Loucy (cell line): Measurements from ENCODE around the gene KIAA0319L.
A peak's percentile ranks its signal among the peaks of the same experiment; 100 is the strongest.

ENCODE experiments used
- H2AFZ ChIP-seq: fragments of 200-600 bp; sonication (generic); 2 replicates; pipeline ENCODE4 v1.6.0; 2016; ENCODE audit warnings: antibody characterized with exemption, mild to moderate bottlenecking, low read length, moderate library complexity
- H3F3A ChIP-seq: fragments of 200-600 bp; 2 replicates; pipeline ENCODE4 v1.6.0; 2016; ENCODE audit warnings: antibody characterized with exemption, low read depth, mild to moderate bottlenecking
- H3K27me3 ChIP-seq: fragments of 200-600 bp; sonication (generic); 2 replicates; pipeline ENCODE4 v1.6.1; 2014; ENCODE audit warnings: low read length, mild to moderate bottlenecking; ENCODE audit not compliant: insufficient read depth, poor library complexity, severe bottlenecking
- H3K36me3 ChIP-seq: fragments of 200-600 bp; sonication (generic); 2 replicates; pipeline ENCODE4 v1.6.1; 2016; ENCODE audit warnings: low read length; ENCODE audit not compliant: insufficient read depth
- H3K4me1 ChIP-seq: fragments of 200-600 bp; sonication (generic); 2 replicates; pipeline ENCODE4 v1.5.1; 2014; ENCODE audit warnings: low read length, mild to moderate bottlenecking; ENCODE audit not compliant: insufficient read depth, poor library complexity, severe bottlenecking
- H3K4me2 ChIP-seq: fragments of 200-600 bp; sonication (generic); 2 replicates; pipeline ENCODE4 v1.6.0; 2014; ENCODE audit warnings: antibody characterized with exemption, low read length, low read depth, mild to moderate bottlenecking; ENCODE audit not compliant: poor library complexity, severe bottlenecking
- H3K4me3 ChIP-seq: fragments of 200-600 bp; sonication (generic); 2 replicates; pipeline ENCODE4 v1.5.1; 2014; ENCODE audit warnings: low read length, mild to moderate bottlenecking, mixed read lengths; ENCODE audit not compliant: poor library complexity, severe bottlenecking
- H3K79me2 ChIP-seq: fragments of 200-600 bp; sonication (generic); 2 replicates; pipeline ENCODE4 v1.6.1; 2014; ENCODE audit warnings: low read length; ENCODE audit not compliant: insufficient read depth
- H3K9ac ChIP-seq: fragments of 200-600 bp; sonication (generic); 2 replicates; pipeline ENCODE4 v1.6.0; 2014; ENCODE audit warnings: mild to moderate bottlenecking, low read depth, low read length, moderate library complexity; ENCODE audit not compliant: poor library complexity, severe bottlenecking
- H3K9me2 ChIP-seq: fragments of 200-600 bp; sonication (generic); replicated peaks from 2 replicates; pipeline ENCODE4 v1.6.1; 2016; ENCODE audit warnings: low read depth, low read length, mixed read lengths
- H3K9me3 ChIP-seq: fragments of 200-600 bp; sonication (generic); 2 replicates; pipeline ENCODE4 v1.6.1; 2014; ENCODE audit warnings: mild to moderate bottlenecking, antibody characterized with exemption, low read length, low read depth; ENCODE audit not compliant: insufficient read depth
- H4K20me1 ChIP-seq: fragments of 200-600 bp; sonication (generic); 2 replicates; pipeline ENCODE4 v1.6.0; 2014; ENCODE audit warnings: antibody characterized with exemption, low read length, mild to moderate bottlenecking; ENCODE audit not compliant: insufficient read depth, poor library complexity, severe bottlenecking
- CTCF ChIP-seq: fragments of 200-600 bp; sonication (generic); conservative IDR thresholded peaks from 2 replicates; pipeline ENCODE4 v1.5.1; 2014; ENCODE audit warnings: mild to moderate bottlenecking, antibody characterized with exemption, low read length
- EZH2phosphoT487 ChIP-seq: fragments of 200-600 bp; IDR thresholded peaks from 2 replicates; pipeline ENCODE4 v1.6.1; 2018; ENCODE audit warnings: antibody characterized with exemption, mild to moderate bottlenecking, moderate library complexity, borderline replicate concordance

The KIAA0319L gene

GRCh38 chr1:35553851-35554250, 3.4 kb downstream of the KIAA0319L start:
- H2AFZ ChIP-seq, result no peak overlapping the region
- H3K79me2 ChIP-seq, result peaks cover 52% of the 10 kb centered on the region
- H3K27me3 ChIP-seq, result no peaks in the 10 kb centered on the region
- no peaks in the 10 kb centered on the region for H3K9me3 ChIP-seq
- peak overlapping the region; percentile 5 for H3K9ac ChIP-seq
- peak overlapping the region; percentile 88 for H3K4me2 ChIP-seq
- TF ChIP-seq EZH2phosphoT487, result no peak
- no peak for TF ChIP-seq CTCF
- H3K9me2 ChIP-seq, result no peaks in the 10 kb centered on the region
- no peaks in the 10 kb centered on the region for H3F3A ChIP-seq
- peaks cover 5% of the 10 kb centered on the region; the same call in 1 of the 2 replicates for H3K36me3 ChIP-seq
- H4K20me1 ChIP-seq, result peaks cover 11% of the 10 kb centered on the region
- peaks cover 39% of the 10 kb centered on the region for H3K4me1 ChIP-seq
- H3K4me3 ChIP-seq, result no peak overlapping the region

GRCh38 chr1:35546614-35547013, 10.6 kb downstream of the KIAA0319L start:
- H3K79me2 ChIP-seq, result peaks cover 43% of the 10 kb centered on the region
- no peaks in the 10 kb centered on the region for H3K9me3 ChIP-seq
- no peak for TF ChIP-seq CTCF
- TF ChIP-seq EZH2phosphoT487, result no peak
- H4K20me1 ChIP-seq, result peaks cover 4% of the 10 kb centered on the region
- peaks cover 4% of the 10 kb centered on the region; the same call in 1 of the 2 replicates for H3K36me3 ChIP-seq
- no peak overlapping the region for H3K4me3 ChIP-seq
- H3K4me1 ChIP-seq, result peaks cover 15% of the 10 kb centered on the region
- H3K27me3 ChIP-seq, result no peaks in the 10 kb centered on the region
- no peak overlapping the region for H3K4me2 ChIP-seq
- no peak overlapping the region for H2AFZ ChIP-seq
- H3K9ac ChIP-seq, result no peak overlapping the region
- H3F3A ChIP-seq, result no peaks in the 10 kb centered on the region
- H3K9me2 ChIP-seq, result no peaks in the 10 kb centered on the region

- peak overlapping the region; percentile 59 for H3K4me2 ChIP-seq
- H3K9me3 ChIP-seq, result no peaks in the 10 kb centered on the region
- peaks cover 54% of the 10 kb centered on the region for H3K79me2 ChIP-seq
- H3K36me3 ChIP-seq, result peaks cover 10% of the 10 kb centered on the region; the same call in 1 of the 2 replicates
- H3K27me3 ChIP-seq, result no peaks in the 10 kb centered on the region
- no peaks in the 10 kb centered on the region for H3K9me2 ChIP-seq
- peak overlapping the region; percentile 12 for H3K4me3 ChIP-seq
- TF ChIP-seq CTCF, result peak; percentile 88
- no peak for TF ChIP-seq EZH2phosphoT487
- peaks cover 4% of the 10 kb centered on the region for H4K20me1 ChIP-seq
- H3F3A ChIP-seq, result no peaks in the 10 kb centered on the region
- peaks cover 13% of the 10 kb centered on the region for H3K4me1 ChIP-seq
- no peak overlapping the region for H3K9ac ChIP-seq
- no peak overlapping the region for H2AFZ ChIP-seq
Measured at GRCh38 chr1:35544976-35545375, 12.2 kb downstream of the KIAA0319L start.
